Mucosa of descending colon (tissue), 3 donors: Measurements from ENCODE around the gene WDR88. TPM values are rescaled to one million over a fixed set of nuclear protein-coding genes. Genes with fewer than 3 reads are reported as not detected.
A peak's percentile ranks its signal among the peaks of the same experiment; 100 is the strongest.

Experiments used
- ATAC-seq: fragments of 200-7000 bp; cut with Tn5 transposase; one replicate; pipeline ENCODE4 v1.9.1; 2020; ENCODE audit warnings: mild to moderate bottlenecking, moderate library complexity
- DNase-seq, 3 donors: peaks; one replicate each; pipeline ENCODE4 v3.0.0-alpha.2; 2020
- H3K36me3 ChIP-seq: fragments of 200-600 bp; one replicate; pipeline ENCODE4 v1.8.0; 2021; ENCODE audit warnings: low read depth, mild to moderate bottlenecking
- H3K4me1 ChIP-seq: fragments of 200-600 bp; one replicate; pipeline ENCODE4 v1.8.0; 2021; ENCODE audit warnings: low read depth, mild to moderate bottlenecking
- H3K4me3 ChIP-seq: fragments of 200-600 bp; one replicate; pipeline ENCODE4 v1.8.0; 2021; ENCODE audit warnings: mild to moderate bottlenecking
- H3K9me3 ChIP-seq: fragments of 200-600 bp; one replicate; pipeline ENCODE4 v1.8.0; 2021; ENCODE audit warnings: mild to moderate bottlenecking
- CTCF ChIP-seq: fragments of 200-600 bp; IDR thresholded peaks from one replicate; pipeline ENCODE4 v1.8.0; 2022; ENCODE audit warnings: antibody characterized with exemption, mild to moderate bottlenecking
- intact Hi-C, 2 donors: fragments of 100-400 bp; cut with DNase I in 1 of 2; cut with micrococcal nuclease in 1 of 2; formaldehyde crosslinking; loops; one replicate each; pipeline versions ENCODE4 v1.11.0 to v1.11.1; 2022; cut with DNase I, micrococcal nuclease
- long read RNA-seq, 2 donors: library from polyadenylated mRNA; unstranded; transcript quantifications; one replicate each; pipeline ENCODE4 v2.0.0, GENCODE V29; 2019 to 2021
- total RNA-seq, 3 donors: library from RNA; stranded (reverse); fragmentation: NEBNext Ultra II Directional in 2 of 3; extraction: Animal tissue kit (Norgen Biotek cat#: 25700) in 2 of 3; gene quantifications; one replicate each; pipeline versions ENCODE4 v1.2.1 to v1.2.4, GENCODE V29; 2021 to 2023
- donor health status: DM: no; HTN: no; CAD: no; lungs with moderate emphysema.
- donor health status: DM: no; HTN: no; CAD: no.
- donor health status: DM: no; HTN: yes; CAD: no.

Gene WDR88
- total RNA-seq = not detected
- long read RNA-seq, donor 1, partial matches to known transcripts = 0 of 2 reads
- long read RNA-seq, donor 1, other reads (novel, unspliced or antisense) = 2 of 2 reads
- long read RNA-seq, donor 2 = 0 reads

GRCh38 chr19:33132021-33132420 is at the start of gene WDR88:
Gene WDR88 (plus strand): TSS chr19:33132114. CDS start chr19:33132170, 56 bp downstream.
- no peaks in the 10 kb centered on the region for H3K9me3 ChIP-seq
- no peaks in the 10 kb centered on the region for H3K4me1 ChIP-seq
- H3K36me3 ChIP-seq = no peaks in the 10 kb centered on the region
- ATAC-seq = no peak
- DNase-seq = no peak
- no peak for TF ChIP-seq CTCF
- H3K4me3 ChIP-seq = no peak within 1 kb of the TSS
- intact Hi-C loops = no loop called here

GRCh38 chr19:33085570-33086128 is 46.3 kb upstream of the WDR88 start:
- Histone ChIP-seq H3K36me3 (no peaks in the 10 kb centered on the region), H3K4me1 (peaks cover 8% of the 10 kb centered on the region), H3K9me3 (no peaks in the 10 kb centered on the region), H3K4me3 (no peak overlapping the region)
- ATAC-seq = no peak
- TF ChIP-seq CTCF = no peak
- intact Hi-C loops = loop anchor here in 1 of 2 donors (10.0 kb wide), 1 partner anchor 111 kb away; the partner anchor contains the start of genes CEP89 and FAAP24
- DNase-seq = no peak

DNA sequence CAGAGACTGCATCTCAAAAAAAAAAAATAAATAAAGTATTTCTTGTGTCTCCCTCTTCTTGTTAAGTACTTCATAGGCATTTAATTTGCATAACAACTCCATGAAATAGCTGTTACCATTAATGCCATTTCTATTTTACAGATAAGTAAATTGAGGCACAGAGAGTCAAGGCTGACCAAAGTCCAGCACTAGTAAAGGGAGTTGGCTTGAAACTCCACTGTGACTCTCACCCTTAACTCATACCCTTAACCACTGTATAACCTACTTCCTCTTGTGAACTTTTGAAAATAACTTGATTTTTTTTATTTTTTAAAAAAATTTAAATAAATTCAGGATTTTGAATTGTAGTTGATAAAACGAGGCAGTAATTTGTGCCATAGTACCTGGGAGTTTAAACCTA is 45.0 kb upstream of the WDR88 start:
- ATAC-seq (peak; percentile 68), DNase-seq (no peak)
- intact Hi-C loops = loop anchor here in 1 of 2 donors (10.0 kb wide), 1 partner anchor 112 kb away; the partner anchor contains the start of genes CEP89 and FAAP24
- Histone ChIP-seq H3K4me3 (no peak overlapping the region), H3K4me1 (peaks cover 3% of the 10 kb centered on the region), H3K36me3 (no peaks in the 10 kb centered on the region), H3K9me3 (no peaks in the 10 kb centered on the region)
- TF ChIP-seq CTCF = no peak

DNA sequence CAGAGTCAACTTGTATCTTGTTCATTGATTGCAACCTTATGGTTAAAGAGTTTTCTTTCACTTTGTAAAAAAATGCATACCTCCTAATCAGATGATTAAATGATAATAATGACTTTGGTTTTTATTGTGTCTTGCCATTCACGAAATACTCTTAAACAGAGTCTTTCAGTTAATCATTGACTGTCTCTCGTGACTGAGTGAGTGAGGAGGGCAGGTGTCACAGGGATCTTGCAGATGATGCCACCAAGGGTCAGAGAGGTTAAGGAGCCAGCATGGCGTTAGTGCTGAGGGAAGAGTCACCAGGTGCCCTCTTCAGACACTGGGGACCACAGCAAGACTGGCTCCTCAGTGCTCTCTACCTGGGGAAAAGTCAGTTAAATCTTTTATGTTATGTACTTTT is 42.9 kb upstream of the WDR88 start:
- H3K9me3 ChIP-seq = no peaks in the 10 kb centered on the region
- DNase-seq = no peak
- intact Hi-C loops = loop anchor here in 1 of 2 donors (10.0 kb wide), 1 partner anchor 114 kb away; the partner anchor contains the start of genes CEP89 and FAAP24
- TF ChIP-seq CTCF = no peak
- ATAC-seq = peak; percentile 49
- no peaks in the 10 kb centered on the region for H3K36me3 ChIP-seq
- H3K4me3 ChIP-seq = no peak overlapping the region
- no peaks in the 10 kb centered on the region for H3K4me1 ChIP-seq

DNA sequence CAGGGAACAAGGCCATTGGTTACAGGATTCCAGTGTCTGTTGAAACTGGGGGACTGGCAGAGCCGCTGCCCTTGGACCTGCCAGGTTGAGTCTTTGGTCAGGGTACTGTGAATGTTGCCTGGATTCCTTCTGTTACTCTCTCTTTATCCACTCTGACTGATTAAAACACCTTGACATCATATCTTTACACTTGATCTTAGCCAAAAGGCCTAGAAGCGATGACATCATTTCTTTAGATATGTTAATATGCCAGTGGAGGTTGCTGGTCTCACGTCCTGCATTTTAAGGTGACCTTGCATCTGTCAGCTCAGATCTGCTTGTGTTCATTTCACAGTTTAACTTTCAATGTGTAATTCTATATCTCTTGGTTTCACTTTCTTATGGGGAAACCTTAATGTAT is 41.7 kb upstream of the WDR88 start:
- no peak for TF ChIP-seq CTCF

More for the DNA sequence above, 41.7 kb upstream of the WDR88 start:
- Histone ChIP-seq H3K36me3 (no peaks in the 10 kb centered on the region), H3K9me3 (no peaks in the 10 kb centered on the region), H3K4me3 (no peak overlapping the region), H3K4me1 (no peaks in the 10 kb centered on the region)
- no peak for DNase-seq
- intact Hi-C loops = no loop called here
- ATAC-seq = no peak
